ENCODE results near the gene GLB1L2. TPM values are rescaled to one million over a fixed set of nuclear protein-coding genes. Genes with fewer than 3 reads are reported as not detected.

The GLB1L2 gene
- total and polyA plus RNA-seq, 2 of the 13 experiments (the other 11 are each of a cell fraction or from before 2014, with no cell fraction given): 0.59 to 0.69 TPM

GRCh38 chr11:134364261-134364660, 32.5 kb downstream of the GLB1L2 start:
- in situ Hi-C loops (cut with HindIII; ENCODE audit: extremely low pct_ligation_motif_present, low pct_unique_long_range_greater_than_20kb): loop anchor here (5.0 to 10.0 kb wide), 2 partner anchors 211 to 363 kb away; no protein-coding TSS in a partner anchor
- no peak for ATAC-seq
- POLR2A ChIA-PET: no interaction called here
- Histone ChIP-seq H3K4me1 (ENCODE audit: insufficient read depth, low read length) (peaks cover 6% of the 10 kb centered on the region), H3K9me3 (ENCODE audit: low read length) (no peaks in the 10 kb centered on the region), H3K9ac (ENCODE audit: insufficient read depth, low read depth, low read length) (no peak overlapping the region), H4K20me1 (ENCODE audit: insufficient read depth, low read length) (no peaks in the 10 kb centered on the region), H3K27ac (ENCODE audit: extremely low read length, insufficient read depth, low read length) (no peak overlapping the region), H3K36me3 (replicated peaks in 1 of 2; ENCODE audit: control insufficient read depth in 1 of 2, insufficient read depth in 2 of 2, low read length in 2 of 2) (no peaks in the 10 kb centered on the region), H3K4me3 (replicated peaks in 1 of 3; ENCODE audit: insufficient read depth in 1 of 3, low read depth in 2 of 3, low read length in 3 of 3) (no peak overlapping the region), H3K27me3 (ENCODE audit: control insufficient read depth in 1 of 2, insufficient read depth in 2 of 2, low read length in 2 of 2) (peaks cover 10 to 34% of the 10 kb centered on the region in 2 experiments), H3K4me2 (ENCODE audit: low read depth, low read length) (no peak overlapping the region), H2AFZ (ENCODE audit: low read length) (no peak overlapping the region), H3K79me2 (ENCODE audit: insufficient read depth, low read length) (no peaks in the 10 kb centered on the region)
- no peak for DNase-seq (ENCODE audit: low spot score)
- BruUV-seq (replicated peaks): no TSS peak
- intact Hi-C loops (cut with micrococcal nuclease; ENCODE audit: unreplicated experiment): no loop called here
- CTCF ChIA-PET (ENCODE audit: low intra/inter-chr PET ratio, low total read pairs): no interaction called here
- FAIRE-seq: no peak
- WGBS (ENCODE audit: low lambda C conversion rate): 3% methylated on average over 9 of the region's 9 CpGs
- TF ChIP-seq ZNF678 (CRISPR knock-in tag; IDR thresholded peaks at IDR 0.05) (no peak), ZFY (CRISPR knock-in tag; IDR thresholded peaks at IDR 0.05) (no peak), KLF6 (CRISPR knock-in tag; IDR thresholded peaks at IDR 0.05) (no peak), NFKBIZ (CRISPR knock-in tag; IDR thresholded peaks at IDR 0.05) (no peak), ATF7-NPFF (CRISPR knock-in tag; IDR thresholded peaks at IDR 0.05; ENCODE audit: low read depth) (no peak), ZHX2 (IDR thresholded peaks at IDR 0.05; ENCODE audit: low read depth) (no peak), ZHX2 (CRISPR knock-in tag; IDR thresholded peaks at IDR 0.05; ENCODE audit: borderline replicate concordance) (no peak), TARDBP (CRISPR knock-in tag; IDR thresholded peaks at IDR 0.05) (no peak), SRSF4 (IDR thresholded peaks at IDR 0.05; ENCODE audit: low read depth, low read length, poor library complexity, severe bottlenecking) (no peak), CAMTA2 (CRISPR knock-in tag; IDR thresholded peaks at IDR 0.05; ENCODE audit: borderline replicate concordance) (no peak), SMARCE1 (IDR thresholded peaks at IDR 0.05; ENCODE audit: borderline replicate concordance) (no peak), RAD21 (CRISPR knock-in tag; IDR thresholded peaks at IDR 0.05) (no peak), ZNF777 (CRISPR knock-in tag; IDR thresholded peaks at IDR 0.05) (no peak), ZNF660 (CRISPR knock-in tag; IDR thresholded peaks at IDR 0.05; ENCODE audit: borderline replicate concordance, low read depth) (no peak), ZNF564 (CRISPR knock-in tag; IDR thresholded peaks at IDR 0.05) (no peak), MBD4 (IDR thresholded peaks at IDR 0.05; ENCODE audit: borderline replicate concordance, low read length) (no peak), RELA (CRISPR knock-in tag; IDR thresholded peaks at IDR 0.05) (no peak), HMGXB3 (CRISPR knock-in tag; IDR thresholded peaks at IDR 0.05; ENCODE audit: borderline replicate concordance) (no peak)
